AG04450 (cell line): ENCODE results near the gene FAXDC2. TPM values are rescaled to one million over a fixed set of nuclear protein-coding genes. Genes with fewer than 3 reads are reported as not detected.
A peak's percentile ranks its signal among the peaks of the same experiment; 100 is the strongest.

Experiments used
- CTCF ChIA-PET: fragments of 300-600, 350-600 bp; formaldehyde crosslinking; extraction: SDS; loops from one replicate; lab custom pipeline; 2022; ENCODE audit warnings: antibody characterized with exemption, inconsistent platforms; lab: Charles Lee
- POLR2A ChIA-PET: fragments of 350-600 bp; formaldehyde crosslinking; extraction: SDS; loops from one replicate; lab custom pipeline; 2021; ENCODE audit warnings: antibody characterized with exemption, inconsistent platforms; lab: Yijun Ruan, JAX
- DNase-seq: peaks from one replicate; pipeline ENCODE4 v3.0.0-alpha.2; 2011; ENCODE audit warnings: low read depth, low spot score
- H3K27ac ChIP-seq: one replicate; pipeline ENCODE4 v1.5.1; 2012; ENCODE audit warnings: low read depth, low read length, control low read depth
- H3K27me3 ChIP-seq: one replicate; pipeline ENCODE4 v1.6.0; 2012; ENCODE audit warnings: low read length; ENCODE audit not compliant: control insufficient read depth, insufficient read depth
- H3K4me3 ChIP-seq: 2 replicates; pipeline ENCODE4 v1.5.1; 2011; ENCODE audit warnings: mild to moderate bottlenecking, low read depth, low read length, control low read depth
- H3K9me3 ChIP-seq: 2 replicates; pipeline ENCODE4 v1.5.1; 2012; ENCODE audit warnings: low read length; ENCODE audit not compliant: control insufficient read depth, insufficient read depth
- polyA plus RNA-seq: library from polyadenylated mRNA; depleted of rRNA; stranded (reverse); fragments of >200 nt; gene quantifications from 2 replicates; pipeline ENCODE4 v1.2.3, GENCODE V29; 2011
- TF ChIP-seq, protein P1 (sequence below): IDR thresholded peaks from 2 replicates; pipeline ENCODE4 v1.5.1; 2011; ENCODE audit warnings: low read depth, low read length, control low read depth, inconsistent platforms

The FAXDC2 gene
- polyA plus RNA-seq, 1 experiment = 21.1 TPM

DNA sequence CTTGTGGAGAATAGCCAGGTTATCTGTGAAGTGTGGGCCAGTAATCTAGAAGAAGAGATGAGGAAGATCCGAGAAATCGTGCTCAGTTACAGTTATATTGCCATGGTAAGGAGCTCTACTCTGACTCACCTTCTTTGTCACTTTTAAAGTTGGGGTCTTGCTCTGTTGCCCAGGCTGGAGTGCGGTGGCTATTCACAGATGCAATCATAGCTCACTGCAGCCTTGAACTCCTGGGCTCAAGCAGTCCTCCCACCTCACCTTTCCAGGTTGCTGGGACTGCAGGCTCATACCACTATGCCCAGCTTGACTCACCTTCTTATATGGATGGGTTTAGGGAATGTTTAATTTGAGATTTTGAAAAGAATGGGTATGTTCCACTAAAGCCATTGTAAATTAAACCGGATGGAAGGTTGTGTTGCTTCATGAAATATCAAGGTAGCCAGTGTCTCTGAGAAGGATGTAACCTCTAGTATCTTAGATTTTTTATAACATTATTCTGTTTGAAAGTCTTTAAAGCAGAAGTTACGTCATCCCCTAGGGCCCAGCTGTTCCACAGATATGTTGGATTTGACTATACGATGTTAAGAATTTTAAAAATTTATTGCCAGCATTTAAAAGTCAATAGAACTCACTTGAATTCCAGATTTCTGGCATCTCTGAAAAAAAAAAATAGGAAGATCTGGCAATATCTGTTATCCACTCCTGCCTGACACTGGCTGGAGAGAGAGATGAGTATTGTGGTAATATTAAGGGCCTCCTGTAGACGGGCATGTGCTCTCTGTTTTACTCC, 13.1 kb upstream of the FAXDC2 start:
- TF ChIP-seq, protein P1, sequence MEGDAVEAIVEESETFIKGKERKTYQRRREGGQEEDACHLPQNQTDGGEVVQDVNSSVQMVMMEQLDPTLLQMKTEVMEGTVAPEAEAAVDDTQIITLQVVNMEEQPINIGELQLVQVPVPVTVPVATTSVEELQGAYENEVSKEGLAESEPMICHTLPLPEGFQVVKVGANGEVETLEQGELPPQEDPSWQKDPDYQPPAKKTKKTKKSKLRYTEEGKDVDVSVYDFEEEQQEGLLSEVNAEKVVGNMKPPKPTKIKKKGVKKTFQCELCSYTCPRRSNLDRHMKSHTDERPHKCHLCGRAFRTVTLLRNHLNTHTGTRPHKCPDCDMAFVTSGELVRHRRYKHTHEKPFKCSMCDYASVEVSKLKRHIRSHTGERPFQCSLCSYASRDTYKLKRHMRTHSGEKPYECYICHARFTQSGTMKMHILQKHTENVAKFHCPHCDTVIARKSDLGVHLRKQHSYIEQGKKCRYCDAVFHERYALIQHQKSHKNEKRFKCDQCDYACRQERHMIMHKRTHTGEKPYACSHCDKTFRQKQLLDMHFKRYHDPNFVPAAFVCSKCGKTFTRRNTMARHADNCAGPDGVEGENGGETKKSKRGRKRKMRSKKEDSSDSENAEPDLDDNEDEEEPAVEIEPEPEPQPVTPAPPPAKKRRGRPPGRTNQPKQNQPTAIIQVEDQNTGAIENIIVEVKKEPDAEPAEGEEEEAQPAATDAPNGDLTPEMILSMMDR = no peak
- Histone ChIP-seq H3K27me3 (no peaks in the 10 kb centered on the region), H3K9me3 (no peaks in the 10 kb centered on the region), H3K27ac (no peak overlapping the region), H3K4me3 (no peak overlapping the region)
- CTCF ChIA-PET = interaction anchor here (0.6 to 1.0 kb wide), 2 partner anchors 10 to 791 kb away, joined by 3 read pairs; no protein-coding TSS in a partner anchor
- POLR2A ChIA-PET = no interaction called here
- DNase-seq = no peak

DNA sequence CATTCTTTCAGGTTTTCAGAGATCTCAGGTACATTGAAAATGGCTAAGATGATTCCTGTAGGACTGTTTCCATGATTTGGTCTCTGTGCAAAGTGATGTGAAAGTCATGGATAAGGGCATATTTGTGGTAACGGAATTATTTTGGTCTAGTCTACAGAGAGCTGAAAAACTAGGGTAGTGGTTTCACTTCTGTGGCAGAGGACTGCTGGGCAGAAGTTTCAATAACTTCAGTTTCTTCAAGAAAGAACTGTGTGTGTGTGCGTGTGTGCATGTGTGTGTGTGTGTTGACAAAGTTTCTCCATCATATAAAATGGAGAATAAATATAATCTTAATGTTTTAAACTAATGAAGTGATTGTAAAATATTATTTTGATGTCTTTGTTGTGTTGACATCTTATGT, 12.4 kb upstream of the FAXDC2 start:
- Histone ChIP-seq H3K4me3 (no peak overlapping the region), H3K27ac (no peak overlapping the region), H3K27me3 (no peaks in the 10 kb centered on the region), H3K9me3 (no peaks in the 10 kb centered on the region)
- ChIA-PET POLR2A (no interaction called here), CTCF (no interaction called here)
- DNase-seq = no peak
- TF ChIP-seq, protein P1 = no peak

DNA sequence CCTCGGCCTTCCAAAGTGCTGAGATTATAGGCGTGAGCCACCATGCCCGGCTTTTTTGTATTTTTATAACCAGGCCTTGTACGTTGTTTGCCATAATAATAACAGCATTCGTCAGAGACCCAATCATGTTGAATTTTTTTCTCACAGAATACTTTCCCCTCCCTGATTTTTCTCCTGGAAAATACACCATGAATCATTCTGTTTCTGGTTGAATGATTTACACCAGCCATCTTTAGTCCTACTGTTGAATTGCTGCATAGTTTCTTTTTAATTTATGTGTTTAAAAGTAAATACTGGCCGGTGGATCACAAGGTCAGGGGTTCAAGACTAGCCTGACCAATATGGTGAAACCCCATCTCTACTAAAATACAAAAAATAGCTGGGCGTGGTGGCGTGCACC, 11.5 kb upstream of the FAXDC2 start:
- ChIA-PET CTCF (no interaction called here), POLR2A (no interaction called here)
- TF ChIP-seq, protein P1 = no peak
- no peak for DNase-seq
- no peaks in the 10 kb centered on the region for H3K27me3 ChIP-seq
- no peak overlapping the region for H3K4me3 ChIP-seq
- H3K9me3 ChIP-seq = no peaks in the 10 kb centered on the region
- no peak overlapping the region for H3K27ac ChIP-seq

DNA sequence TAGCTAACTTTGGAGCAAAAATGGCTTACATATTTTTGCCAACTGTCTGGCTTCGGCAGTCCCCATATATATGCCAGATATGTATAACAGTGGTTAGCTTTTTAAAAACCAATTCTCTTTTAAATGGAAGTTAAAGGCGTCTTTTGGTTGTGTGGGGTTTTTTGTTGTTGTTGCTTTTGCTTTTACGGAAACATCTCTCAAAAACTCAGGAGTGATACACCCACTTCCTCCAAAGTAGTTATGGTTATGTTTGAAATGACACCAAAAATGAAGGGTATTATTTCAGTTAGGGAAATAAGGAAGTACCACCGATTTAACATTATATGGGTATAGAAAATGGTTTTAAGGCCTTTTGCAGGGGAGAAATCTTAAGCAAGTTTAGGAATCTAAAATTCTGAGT, 10.4 kb upstream of the FAXDC2 start:
- no peak for DNase-seq
- Histone ChIP-seq H3K27ac (no peak overlapping the region), H3K27me3 (no peaks in the 10 kb centered on the region), H3K9me3 (no peaks in the 10 kb centered on the region), H3K4me3 (peak overlapping the region; percentile 82)
- POLR2A ChIA-PET = interaction anchor here (1.2 kb wide), 1 partner anchor 822 kb away, joined by 3 read pairs; the partner anchor contains the start of genes FAM114A2 and MFAP3
- TF ChIP-seq, protein P1 = no peak
- CTCF ChIA-PET = interaction anchor here (0.9 kb wide), 1 partner anchor 18 kb away, joined by 3 read pairs; no protein-coding TSS in a partner anchor

DNA sequence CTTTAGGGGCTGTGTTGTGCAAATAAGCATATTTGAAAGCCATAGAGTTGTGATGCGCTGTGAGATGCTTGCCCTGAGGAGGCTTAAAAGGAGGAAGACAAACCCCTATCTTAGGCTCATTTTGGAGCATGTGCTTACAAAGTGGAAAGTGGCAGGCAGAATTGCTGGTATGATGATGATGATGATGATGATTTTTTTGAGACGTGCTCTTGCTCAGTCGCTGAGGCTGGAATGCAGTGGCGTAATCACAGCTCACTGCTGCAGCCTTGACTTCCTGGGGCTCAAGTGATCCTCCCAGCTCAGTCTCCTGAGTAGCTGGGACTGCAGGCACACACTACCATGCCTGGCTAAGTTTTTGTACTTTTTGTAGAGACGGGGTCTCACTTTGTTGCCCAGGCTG, 9.7 kb upstream of the FAXDC2 start:
- Histone ChIP-seq H3K27ac (no peak overlapping the region), H3K9me3 (no peaks in the 10 kb centered on the region), H3K4me3 (peak overlapping the region; percentile 82), H3K27me3 (no peaks in the 10 kb centered on the region)
- DNase-seq = no peak
- CTCF ChIA-PET = interaction anchor here (0.9 kb wide), 1 partner anchor 18 kb away, joined by 3 read pairs; no protein-coding TSS in a partner anchor
- POLR2A ChIA-PET = interaction anchor here (0.6 to 1.2 kb wide), 3 partner anchors 78 to 1297 kb away, joined by 3 to 5 read pairs (median 3); partner anchors contain the start of genes FAM114A2, GEMIN5 and MFAP3
- TF ChIP-seq, protein P1 = no peak
